ENCODE measurements around the gene MYH13. TPM values are rescaled to one million over a fixed set of nuclear protein-coding genes. Genes with fewer than 3 reads are reported as not detected.
A peak's percentile ranks its signal among the peaks of the same experiment; 100 is the strongest.

The MYH13 gene
- total and polyA plus RNA-seq, 10 donors = 0.02 to 0.19 (median 0.06) TPM; not detected in 5

DNA sequence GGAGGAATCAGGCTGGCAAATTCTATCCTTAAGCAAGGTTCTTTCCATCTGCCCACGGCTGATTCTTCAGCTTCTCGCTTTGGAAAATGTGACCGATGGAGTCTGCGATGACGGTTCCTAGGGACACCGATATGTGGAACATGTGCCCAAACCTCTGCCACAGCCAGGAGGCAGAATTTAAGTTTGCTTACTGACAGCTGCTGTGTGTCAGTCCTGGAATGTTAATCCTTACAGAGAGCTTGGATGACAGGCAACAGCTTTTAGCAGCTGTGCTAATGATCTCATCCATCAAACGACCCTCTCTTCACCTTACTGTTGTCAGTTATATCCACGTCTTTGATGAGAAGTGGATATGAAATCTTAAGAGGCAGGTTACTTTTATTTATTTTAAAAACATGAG is 11.4 kb upstream of the MYH13 start:
- H3K9me3 ChIP-seq = no peaks in the 10 kb centered on the region
- no peak overlapping the region for H3K4me3 ChIP-seq
- no peaks in the 10 kb centered on the region for H3K36me3 ChIP-seq
- no peaks in the 10 kb centered on the region for H3K4me1 ChIP-seq
- no peak for TF ChIP-seq POLR2A (IDR thresholded peaks at IDR 0.05)
- TF ChIP-seq, protein P1, sequence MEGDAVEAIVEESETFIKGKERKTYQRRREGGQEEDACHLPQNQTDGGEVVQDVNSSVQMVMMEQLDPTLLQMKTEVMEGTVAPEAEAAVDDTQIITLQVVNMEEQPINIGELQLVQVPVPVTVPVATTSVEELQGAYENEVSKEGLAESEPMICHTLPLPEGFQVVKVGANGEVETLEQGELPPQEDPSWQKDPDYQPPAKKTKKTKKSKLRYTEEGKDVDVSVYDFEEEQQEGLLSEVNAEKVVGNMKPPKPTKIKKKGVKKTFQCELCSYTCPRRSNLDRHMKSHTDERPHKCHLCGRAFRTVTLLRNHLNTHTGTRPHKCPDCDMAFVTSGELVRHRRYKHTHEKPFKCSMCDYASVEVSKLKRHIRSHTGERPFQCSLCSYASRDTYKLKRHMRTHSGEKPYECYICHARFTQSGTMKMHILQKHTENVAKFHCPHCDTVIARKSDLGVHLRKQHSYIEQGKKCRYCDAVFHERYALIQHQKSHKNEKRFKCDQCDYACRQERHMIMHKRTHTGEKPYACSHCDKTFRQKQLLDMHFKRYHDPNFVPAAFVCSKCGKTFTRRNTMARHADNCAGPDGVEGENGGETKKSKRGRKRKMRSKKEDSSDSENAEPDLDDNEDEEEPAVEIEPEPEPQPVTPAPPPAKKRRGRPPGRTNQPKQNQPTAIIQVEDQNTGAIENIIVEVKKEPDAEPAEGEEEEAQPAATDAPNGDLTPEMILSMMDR (IDR thresholded peaks at IDR 0.05 in 8 of 11, conservative IDR thresholded peaks at IDR 0.05 in 3 of 11) = no peak
- peak in 1 of 3 donors; percentile 15 for TF ChIP-seq POLR2AphosphoS5 (IDR thresholded peaks at IDR 0.05)
- intact Hi-C loops (cut with DNase I; ENCODE audit: low total_unique reads) = no loop called here
- no peak overlapping the region for H3K27ac ChIP-seq
- DNase-seq = no peak
- 60 to 74% (median 63%) methylated on average over 8 of the region's 8 CpGs for WGBS, 5 donors
- H3K27me3 ChIP-seq (replicated peaks in 1 of 7) = no peaks in the 10 kb centered on the region

DNA sequence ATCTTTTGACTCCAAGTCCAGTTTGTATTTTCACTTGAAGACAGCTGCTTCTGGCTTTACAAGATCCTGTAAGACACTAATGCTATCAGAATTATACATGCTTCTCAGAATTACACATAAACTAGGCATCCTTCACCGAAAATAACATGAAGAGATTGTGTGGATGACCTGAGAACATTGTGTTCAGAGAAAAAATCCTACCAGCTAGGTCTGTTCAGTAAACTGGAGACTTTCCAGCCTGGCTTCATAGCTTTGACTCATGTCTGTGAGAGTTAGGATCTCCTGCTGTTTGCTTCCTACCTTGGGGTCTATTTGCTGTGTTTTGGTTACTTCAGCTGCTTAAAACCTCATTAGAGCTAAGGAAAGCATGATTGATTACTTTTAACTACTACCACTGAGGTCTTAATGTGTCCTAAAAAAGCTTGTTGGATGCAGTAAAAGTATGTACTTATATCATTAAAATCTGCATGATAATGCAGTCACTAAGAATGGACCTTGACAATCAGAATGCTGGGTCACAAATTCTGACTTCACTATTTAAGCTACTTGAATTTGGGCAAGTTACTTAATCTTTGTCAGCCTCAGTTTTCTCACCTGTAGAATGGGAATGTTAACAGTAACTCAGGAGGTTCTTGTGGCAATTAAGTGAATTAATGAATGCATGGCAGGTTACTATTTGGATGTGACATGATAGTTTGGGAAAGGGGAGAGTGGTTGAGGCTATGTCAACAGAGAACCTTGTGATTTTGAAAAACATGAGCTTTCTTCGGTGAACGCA is 8.0 kb upstream of the MYH13 start:
- TF ChIP-seq, protein P1 (IDR thresholded peaks at IDR 0.05 in 8 of 11, conservative IDR thresholded peaks at IDR 0.05 in 3 of 11) = no peak
- no peak for TF ChIP-seq POLR2AphosphoS5 (IDR thresholded peaks at IDR 0.05)
- no peak for TF ChIP-seq POLR2A (IDR thresholded peaks at IDR 0.05)
- no peak overlapping the region for H3K4me3 ChIP-seq
- intact Hi-C loops (cut with DNase I; ENCODE audit: low total_unique reads) = no loop called here
- H3K4me1 ChIP-seq = no peaks in the 10 kb centered on the region
- H3K36me3 ChIP-seq = no peaks in the 10 kb centered on the region
- no peaks in the 10 kb centered on the region for H3K9me3 ChIP-seq
- 72 to 91% (median 82%) methylated on average over 3 of the region's 3 CpGs for WGBS, 5 donors
- H3K27ac ChIP-seq = no peak overlapping the region
- no peak for DNase-seq
- H3K27me3 ChIP-seq (replicated peaks in 1 of 7) = no peaks in the 10 kb centered on the region

DNA sequence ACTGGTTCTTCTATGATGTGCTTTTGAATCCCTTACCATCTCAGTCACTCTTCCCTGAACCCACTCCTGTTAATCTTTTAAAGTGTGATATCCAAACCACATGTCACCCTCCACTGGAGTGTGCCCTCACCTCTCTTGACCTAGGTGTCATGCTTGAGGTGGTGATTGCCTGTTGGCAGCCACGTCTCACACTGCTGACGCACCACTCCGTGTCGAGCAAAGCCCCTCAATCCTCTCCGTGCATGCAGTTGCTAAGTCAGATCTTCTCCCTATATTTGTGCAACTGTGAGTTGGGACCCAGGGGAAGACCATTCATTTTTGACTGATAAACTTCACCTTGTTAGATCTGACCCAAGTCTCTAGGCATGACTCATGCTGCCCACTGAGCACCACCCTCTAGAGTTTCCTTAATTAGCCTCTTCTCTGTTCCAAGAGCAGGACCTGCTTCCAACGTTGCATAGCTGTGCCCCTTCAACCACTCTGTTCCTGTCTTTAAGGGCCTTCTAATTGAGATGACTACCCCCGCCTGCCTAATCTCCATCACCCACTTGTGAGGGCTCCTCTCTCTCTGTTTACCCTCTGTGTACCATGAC is 2.7 kb downstream of the MYH13 start:
- TF ChIP-seq POLR2AphosphoS5 (IDR thresholded peaks at IDR 0.05) = no peak
- no peak for TF ChIP-seq POLR2A (IDR thresholded peaks at IDR 0.05)
- TF ChIP-seq, protein P1 (IDR thresholded peaks at IDR 0.05 in 8 of 11, conservative IDR thresholded peaks at IDR 0.05 in 3 of 11) = no peak
- intact Hi-C loops (cut with DNase I; ENCODE audit: low total_unique reads) = no loop called here
- H3K4me3 ChIP-seq = no peak overlapping the region
- no peaks in the 10 kb centered on the region for H3K9me3 ChIP-seq
- no peaks in the 10 kb centered on the region for H3K36me3 ChIP-seq
- H3K4me1 ChIP-seq = no peaks in the 10 kb centered on the region
- no peak overlapping the region for H3K27ac ChIP-seq
- DNase-seq = no peak
- no peaks in the 10 kb centered on the region for H3K27me3 ChIP-seq (replicated peaks in 1 of 7)
- 77 to 83% (median 80%) methylated on average over 7 of the region's 7 CpGs for WGBS, 5 donors

DNA sequence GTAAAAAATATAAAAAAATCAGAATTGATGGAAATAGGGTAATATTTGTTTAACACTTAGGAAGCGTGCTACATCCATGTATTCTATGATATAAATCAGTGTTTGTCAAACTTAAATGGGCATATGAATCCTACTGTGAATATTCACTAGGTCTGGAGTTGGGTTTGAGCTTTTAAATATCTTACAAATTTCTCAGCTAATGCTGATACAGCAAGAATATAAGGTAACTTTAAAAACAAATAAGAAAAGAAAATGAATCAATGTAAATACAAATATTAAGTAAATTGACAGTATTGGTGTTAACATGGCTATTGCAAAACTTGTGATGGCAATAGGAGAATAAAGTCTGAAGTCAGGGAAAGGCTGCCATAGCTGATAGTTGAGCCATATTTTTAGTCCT is 3.6 kb downstream of the MYH13 start:
- no peak for DNase-seq
- H3K9me3 ChIP-seq = no peaks in the 10 kb centered on the region
- no peak overlapping the region for H3K4me3 ChIP-seq
- no peaks in the 10 kb centered on the region for H3K36me3 ChIP-seq
- no peak overlapping the region for H3K27ac ChIP-seq
- no peak for TF ChIP-seq POLR2AphosphoS5 (IDR thresholded peaks at IDR 0.05)
- no peak for TF ChIP-seq POLR2A (IDR thresholded peaks at IDR 0.05)
- TF ChIP-seq, protein P1 (IDR thresholded peaks at IDR 0.05 in 8 of 11, conservative IDR thresholded peaks at IDR 0.05 in 3 of 11) = no peak
- H3K4me1 ChIP-seq = no peaks in the 10 kb centered on the region
- WGBS, 5 donors = 57 to 85% (median 72%) methylated on average over 1 of the region's 1 CpG
- intact Hi-C loops (cut with DNase I; ENCODE audit: low total_unique reads) = no loop called here
- no peaks in the 10 kb centered on the region for H3K27me3 ChIP-seq (replicated peaks in 1 of 7)
